SK-N-MC (cell line): Measurements from ENCODE around the gene TBC1D19.

Experiments
- EZH2 ChIP-seq: fragments of 200-600 bp; sonication (generic); IDR thresholded peaks from one replicate; pipeline ENCODE4 v1.6.1; 2017; ENCODE audit warnings: antibody characterized with exemption
- POLR2AphosphoS5 ChIP-seq: IDR thresholded peaks from 2 replicates; pipeline ENCODE4 v1.6.1; 2012; ENCODE audit warnings: mild to moderate bottlenecking, low read depth, low read length, borderline replicate concordance

DNA sequence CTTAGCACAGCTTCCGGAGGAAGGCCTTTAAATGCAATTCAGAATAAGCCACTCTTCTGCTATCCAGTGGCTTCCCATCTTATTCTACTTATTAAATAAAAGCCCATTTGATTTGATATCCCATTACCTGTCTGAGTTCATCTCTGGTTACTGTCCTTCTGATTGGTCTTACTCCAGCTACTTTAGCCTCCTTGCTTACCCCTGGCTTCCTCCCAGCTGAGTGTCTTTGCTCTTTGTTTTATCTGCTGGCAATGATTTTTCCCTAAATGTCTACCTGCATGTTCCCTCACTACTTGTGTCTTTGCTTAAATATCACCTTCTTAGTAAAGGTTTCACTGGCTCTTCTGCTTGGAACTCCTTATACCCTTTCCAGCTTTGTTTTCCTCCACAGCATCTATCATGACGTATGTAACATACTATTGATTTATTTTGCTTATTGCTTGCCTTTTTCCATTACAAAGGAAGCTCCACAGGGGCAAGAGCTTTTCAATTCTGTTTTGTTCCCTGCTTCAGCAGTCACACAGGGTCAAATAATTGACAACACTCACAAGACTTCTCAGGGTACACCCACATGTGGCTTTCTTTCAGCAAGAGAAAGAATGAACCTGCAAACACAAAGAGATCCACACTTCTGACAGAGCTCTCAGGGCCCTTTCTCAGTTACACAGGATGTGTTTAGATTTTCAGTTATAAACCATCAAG, 63.8 kb downstream of the TBC1D19 start:
- TF ChIP-seq EZH2 (no peak), POLR2AphosphoS5 (no peak)
